Skin of body (tissue), 2 donors: ENCODE results near the gene MAPKBP1. TPM values are rescaled to one million over a fixed set of nuclear protein-coding genes. Genes with fewer than 3 reads are reported as not detected.
"Not testable (repeated sequence)": the region's sequence is repeated elsewhere in the genome, so short reads cannot be mapped to it uniquely, and the experiment has no call there.

Experiments
- DNase-seq: peaks from one replicate; lab custom pipeline; 2025; lab: John Stamatoyannopoulos, UW
- total RNA-seq: library from RNA; depleted of rRNA; stranded (reverse); fragments of >200 nt; gene quantifications from one replicate; pipeline ENCODE4 v1.2.3, GENCODE V29; 2014

Gene MAPKBP1, protein sequence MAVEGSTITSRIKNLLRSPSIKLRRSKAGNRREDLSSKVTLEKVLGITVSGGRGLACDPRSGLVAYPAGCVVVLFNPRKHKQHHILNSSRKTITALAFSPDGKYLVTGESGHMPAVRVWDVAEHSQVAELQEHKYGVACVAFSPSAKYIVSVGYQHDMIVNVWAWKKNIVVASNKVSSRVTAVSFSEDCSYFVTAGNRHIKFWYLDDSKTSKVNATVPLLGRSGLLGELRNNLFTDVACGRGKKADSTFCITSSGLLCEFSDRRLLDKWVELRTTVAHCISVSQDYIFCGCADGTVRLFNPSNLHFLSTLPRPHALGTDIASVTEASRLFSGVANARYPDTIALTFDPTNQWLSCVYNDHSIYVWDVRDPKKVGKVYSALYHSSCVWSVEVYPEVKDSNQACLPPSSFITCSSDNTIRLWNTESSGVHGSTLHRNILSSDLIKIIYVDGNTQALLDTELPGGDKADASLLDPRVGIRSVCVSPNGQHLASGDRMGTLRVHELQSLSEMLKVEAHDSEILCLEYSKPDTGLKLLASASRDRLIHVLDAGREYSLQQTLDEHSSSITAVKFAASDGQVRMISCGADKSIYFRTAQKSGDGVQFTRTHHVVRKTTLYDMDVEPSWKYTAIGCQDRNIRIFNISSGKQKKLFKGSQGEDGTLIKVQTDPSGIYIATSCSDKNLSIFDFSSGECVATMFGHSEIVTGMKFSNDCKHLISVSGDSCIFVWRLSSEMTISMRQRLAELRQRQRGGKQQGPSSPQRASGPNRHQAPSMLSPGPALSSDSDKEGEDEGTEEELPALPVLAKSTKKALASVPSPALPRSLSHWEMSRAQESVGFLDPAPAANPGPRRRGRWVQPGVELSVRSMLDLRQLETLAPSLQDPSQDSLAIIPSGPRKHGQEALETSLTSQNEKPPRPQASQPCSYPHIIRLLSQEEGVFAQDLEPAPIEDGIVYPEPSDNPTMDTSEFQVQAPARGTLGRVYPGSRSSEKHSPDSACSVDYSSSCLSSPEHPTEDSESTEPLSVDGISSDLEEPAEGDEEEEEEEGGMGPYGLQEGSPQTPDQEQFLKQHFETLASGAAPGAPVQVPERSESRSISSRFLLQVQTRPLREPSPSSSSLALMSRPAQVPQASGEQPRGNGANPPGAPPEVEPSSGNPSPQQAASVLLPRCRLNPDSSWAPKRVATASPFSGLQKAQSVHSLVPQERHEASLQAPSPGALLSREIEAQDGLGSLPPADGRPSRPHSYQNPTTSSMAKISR (N-terminal part only)
- 22.6 TPM for total RNA-seq

GRCh38 chr15:41774062-41774881 lies at the start of gene MAPKBP1:
TSS of gene MAPKBP1 (plus strand) at chr15:41774484. CDS start at chr15:41775276, 792 bp downstream.
- DNase-seq, result peak; percentile 98

DNA sequence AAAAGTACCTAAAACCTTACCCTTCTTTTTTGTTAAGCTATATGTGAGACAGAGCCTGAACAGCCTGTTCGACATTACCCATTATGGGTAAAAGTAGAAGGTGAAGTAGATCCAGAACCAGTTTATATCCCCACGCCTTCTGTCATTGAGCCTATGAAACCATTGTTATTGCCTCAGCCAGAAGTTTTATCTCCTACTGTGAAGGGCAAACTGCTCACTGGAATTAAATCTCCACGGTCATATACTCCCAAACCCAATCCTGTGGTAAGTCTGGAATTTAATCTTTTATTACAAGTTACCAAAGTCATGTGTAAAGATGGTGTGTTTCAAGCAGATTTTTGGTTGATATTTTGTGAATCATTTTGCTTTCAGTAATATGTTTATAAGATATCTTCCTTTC lies 47.1 kb upstream of the MAPKBP1 start:
- DNase-seq, result no peak

- not testable (repeated sequence) for DNase-seq
Measured at GRCh38 chr15:41728061-41728460, 46.2 kb upstream of the MAPKBP1 start.

DNA sequence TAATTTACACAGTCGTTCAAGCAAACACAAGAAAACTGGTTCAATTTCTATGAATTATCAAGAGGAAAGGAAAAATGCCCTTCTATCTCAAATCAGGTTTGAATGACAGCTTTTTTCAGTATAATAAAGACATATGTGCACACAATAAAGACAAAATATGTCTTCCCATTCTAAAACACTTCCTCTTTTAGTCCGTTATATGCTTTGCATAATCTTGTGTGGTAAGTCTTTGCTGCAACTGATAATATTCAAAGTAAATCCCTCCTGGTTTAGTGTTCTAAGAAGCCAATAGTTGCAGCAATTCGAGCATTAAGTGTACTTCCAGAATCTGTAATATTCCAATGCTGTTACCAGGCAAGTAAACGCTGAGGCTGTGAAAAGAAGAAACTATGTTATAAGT lies 43.7 kb upstream of the MAPKBP1 start:
- no peak for DNase-seq

DNA sequence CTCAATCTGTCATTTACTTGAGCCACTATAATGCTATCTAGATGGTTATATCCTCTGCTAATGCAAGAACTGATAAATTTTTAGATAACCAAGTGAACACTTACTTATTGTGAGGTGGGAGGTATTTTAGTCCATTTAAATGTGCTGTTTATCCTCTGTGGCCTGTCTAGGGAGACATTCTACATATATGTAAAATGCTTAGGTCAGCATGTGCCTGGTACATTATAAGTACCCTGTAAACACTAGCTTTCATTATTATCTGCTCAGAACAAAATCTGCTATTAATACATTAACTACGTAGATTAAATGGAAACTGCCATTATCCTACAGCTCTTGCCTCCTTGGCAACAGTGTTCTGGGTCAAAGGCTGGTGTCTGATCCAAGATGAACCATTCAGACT lies 41.8 kb upstream of the MAPKBP1 start:
- no peak for DNase-seq

DNA sequence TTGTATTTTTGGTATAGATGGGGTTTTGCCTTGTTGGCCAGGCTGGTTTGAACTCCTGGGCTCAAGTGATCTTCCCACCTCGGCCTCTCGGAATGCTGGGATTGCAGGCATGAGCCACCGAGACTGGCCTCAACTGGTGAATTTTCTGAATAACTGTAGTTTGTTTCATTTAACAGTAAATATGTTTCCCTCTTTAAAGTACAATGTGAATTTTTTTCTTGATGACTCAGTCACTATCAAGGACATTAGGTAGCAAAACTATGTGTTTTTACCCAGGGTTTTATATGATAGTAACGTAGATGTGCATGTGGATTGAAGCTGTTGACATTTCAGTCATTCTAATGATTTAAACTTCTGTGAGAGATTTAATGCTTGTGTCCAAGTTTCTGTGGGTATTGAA lies 40.2 kb upstream of the MAPKBP1 start:
- DNase-seq, result no peak

DNA sequence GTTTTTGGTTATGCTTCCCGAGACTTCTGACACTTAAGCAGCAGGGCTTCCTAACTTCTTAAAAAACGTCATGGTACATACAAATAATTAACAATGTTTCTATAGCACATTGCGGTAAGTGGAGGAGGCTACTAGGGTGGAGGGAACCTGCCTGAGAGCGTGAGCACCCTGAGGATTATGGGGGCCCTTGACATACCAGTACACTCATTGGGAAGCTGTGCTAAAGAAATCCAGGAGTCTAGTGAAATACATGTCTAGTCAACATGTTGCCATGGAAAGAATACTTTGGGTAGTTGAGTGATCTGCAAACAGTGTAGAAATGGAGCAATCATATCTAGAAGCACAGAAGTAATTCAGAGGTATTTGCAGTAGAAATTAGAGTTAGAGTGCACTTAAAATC lies 39.2 kb upstream of the MAPKBP1 start:
- no peak for DNase-seq

DNA sequence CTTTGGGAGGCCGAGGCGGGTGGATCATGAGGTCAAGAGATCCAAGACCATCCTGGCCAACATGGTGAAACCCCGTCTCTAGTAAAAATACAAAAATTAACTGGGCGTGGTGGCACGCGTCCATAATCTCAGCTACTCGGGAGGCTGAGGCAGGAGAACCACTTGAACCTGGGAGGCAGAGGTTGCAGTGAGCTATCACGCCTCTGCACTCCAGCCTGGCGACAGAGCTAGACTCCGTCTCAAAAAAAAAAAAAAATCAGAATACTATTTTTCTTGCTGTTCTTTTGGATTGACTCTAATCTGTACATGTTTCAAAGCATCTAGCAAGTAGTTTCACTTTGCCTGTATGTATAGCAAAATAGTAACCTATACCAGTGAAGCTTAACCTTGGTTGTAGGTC lies 38.8 kb upstream of the MAPKBP1 start:
- not testable (repeated sequence) for DNase-seq

DNA sequence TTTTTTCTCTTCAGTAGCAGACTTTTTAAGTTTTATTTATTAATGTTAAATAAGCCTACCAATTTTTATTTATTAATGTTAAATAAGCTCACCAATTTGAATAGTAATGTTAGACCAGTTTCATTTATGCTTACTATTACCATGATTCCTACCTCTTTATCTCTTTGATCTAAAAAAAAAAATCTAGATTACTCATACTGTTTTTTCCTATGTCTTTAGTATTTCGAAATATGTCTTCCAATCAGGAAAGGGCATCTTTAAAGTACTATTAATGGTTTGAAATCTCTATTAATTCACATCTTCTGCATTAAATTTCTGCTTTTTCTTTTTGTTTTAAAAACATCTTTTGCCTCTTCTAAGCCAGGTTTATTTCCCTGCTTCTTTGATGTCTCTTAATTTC lies 27.5 kb upstream of the MAPKBP1 start:
- no peak for DNase-seq

DNA sequence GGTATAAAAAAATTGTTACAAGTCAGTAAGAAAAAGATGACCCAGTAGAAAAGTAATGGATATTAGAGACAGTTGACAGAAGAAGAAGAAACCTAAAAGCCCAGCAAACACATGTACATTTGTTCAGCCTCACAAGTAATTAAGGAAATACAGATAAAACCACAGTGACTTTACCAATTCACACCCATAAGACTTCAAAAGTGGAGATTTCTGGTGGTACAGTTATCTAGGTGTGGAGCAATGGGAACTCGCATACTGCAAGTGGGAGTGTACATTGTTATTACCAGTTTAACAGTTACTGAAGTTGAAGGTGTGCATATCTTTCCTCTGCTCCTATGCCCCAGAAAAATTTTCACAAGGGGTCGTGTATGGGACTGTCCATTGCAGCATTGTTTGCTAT lies 18.1 kb upstream of the MAPKBP1 start:
- DNase-seq, result no peak

- peak; percentile 61 for DNase-seq
Measured at GRCh38 chr15:41772720-41773331, 1.5 kb upstream of the MAPKBP1 start.

GRCh38 chr15:41773332-41773728 lies 954 bp upstream of the MAPKBP1 start:
- DNase-seq, result no peak

DNA sequence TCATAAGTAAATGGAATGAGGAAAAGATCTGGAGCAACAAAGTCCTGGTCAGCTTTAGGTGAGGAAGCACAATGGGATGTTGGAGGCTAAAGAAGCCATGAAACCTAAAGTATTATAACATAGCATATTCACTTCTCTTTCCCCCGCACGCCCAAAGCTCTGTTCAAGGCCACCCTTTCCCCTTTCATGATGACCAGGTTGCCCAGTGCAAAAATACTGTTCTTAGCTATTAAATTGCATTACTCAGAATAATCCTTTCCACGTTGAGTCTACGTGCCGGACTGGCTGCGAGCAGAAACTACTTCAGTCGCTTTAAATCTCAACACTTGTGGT lies 589 bp upstream of the MAPKBP1 start:
- no peak for DNase-seq

DNA sequence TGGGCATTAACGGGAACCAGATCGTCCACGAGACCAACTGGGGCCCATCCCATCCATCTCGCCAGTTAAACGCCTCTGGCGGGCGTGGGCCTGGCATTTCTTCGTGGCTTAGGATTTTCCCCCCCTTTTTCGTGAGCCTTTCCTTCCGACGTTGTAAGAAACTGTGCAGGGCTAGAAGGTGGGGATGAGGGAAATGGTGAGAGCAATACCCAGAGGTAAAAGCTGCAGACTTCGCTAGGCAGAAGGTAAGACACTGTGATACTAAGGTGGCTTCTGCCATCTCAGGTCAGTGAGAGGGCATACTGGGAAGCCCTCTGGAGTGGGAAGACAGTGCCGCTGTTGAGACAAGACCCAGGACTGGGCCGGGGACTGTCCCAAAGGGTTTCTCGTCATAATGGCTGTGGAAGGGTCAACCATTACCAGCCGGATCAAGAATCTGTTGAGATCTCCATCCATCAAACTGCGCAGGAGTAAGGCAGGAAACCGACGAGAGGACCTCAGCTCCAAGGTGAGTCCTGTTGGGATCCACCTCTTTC lies 666 bp downstream of the MAPKBP1 start:
- no peak for DNase-seq

DNA sequence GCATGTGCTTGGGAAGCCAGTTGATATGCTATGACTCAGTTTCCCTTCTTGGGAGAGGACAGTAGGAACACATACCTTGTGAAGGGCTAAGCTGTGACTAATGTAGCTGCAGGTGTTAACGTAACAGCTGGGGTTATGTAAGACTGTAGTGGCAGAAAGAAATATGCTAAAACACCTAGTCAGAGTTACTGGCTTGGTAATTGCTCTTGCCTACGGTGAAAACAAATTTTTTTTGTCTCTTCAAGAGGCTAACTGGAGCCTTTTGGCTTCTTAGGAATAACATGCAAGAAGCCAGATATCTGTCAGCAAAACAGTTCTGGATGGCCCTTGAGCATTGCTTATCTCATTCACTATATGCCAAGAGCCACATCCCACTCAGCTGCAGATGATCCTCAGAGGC lies 1.4 kb downstream of the MAPKBP1 start:
- no peak for DNase-seq

DNA sequence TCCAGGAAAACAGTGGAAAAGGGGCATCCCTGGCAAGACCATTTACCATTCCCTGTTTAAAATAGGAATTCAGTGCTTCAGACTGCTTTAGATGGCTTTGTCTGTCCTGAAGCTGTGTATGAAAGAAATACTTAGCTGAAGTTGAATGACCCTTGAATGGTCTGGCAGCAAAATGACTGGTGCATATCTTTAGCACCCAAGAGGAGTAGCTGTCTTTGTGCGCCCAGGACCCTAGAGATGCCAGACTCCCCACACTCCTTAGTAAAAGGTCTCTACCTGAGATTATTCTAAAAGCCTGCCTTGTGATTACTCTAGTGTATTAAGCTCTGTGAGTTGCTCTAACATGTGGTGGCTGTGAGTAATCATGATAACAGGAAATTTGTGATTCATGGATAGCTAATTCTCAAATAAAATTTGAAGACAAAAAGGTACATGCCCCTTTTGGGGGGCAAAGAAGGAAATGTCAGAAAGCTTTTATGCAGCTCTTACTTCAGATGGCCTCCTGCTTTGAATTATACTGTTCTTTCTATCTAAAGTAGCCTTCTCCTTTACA lies 3.2 kb downstream of the MAPKBP1 start:
- no peak for DNase-seq

- DNase-seq, result no peak
Measured at GRCh38 chr15:41778521-41778920, 4.2 kb downstream of the MAPKBP1 start.

DNA sequence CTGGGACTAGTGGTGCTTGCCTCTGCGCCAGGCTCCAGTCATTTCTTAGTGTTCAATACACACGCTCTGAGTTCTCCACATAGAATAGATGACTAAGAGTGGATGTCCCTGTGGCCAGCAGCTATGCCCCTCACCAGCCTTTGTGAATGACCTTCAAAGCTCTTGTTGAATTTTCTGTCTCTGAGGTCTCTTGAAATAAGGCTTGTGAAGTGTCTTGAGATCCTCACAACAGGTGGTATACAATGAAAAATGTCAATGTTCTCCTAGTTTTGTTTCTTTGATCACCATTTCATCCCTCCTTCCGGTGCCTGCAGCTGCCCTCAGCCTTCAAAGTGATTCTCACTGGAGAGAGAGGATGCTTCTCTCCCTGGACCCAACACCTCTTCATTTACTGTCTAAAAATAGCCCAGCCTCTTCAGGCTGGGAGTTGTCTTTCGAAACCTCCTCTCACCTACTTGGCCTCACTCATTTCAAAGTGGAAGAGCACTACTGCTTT lies 5.4 kb downstream of the MAPKBP1 start:
- no peak for DNase-seq

DNA sequence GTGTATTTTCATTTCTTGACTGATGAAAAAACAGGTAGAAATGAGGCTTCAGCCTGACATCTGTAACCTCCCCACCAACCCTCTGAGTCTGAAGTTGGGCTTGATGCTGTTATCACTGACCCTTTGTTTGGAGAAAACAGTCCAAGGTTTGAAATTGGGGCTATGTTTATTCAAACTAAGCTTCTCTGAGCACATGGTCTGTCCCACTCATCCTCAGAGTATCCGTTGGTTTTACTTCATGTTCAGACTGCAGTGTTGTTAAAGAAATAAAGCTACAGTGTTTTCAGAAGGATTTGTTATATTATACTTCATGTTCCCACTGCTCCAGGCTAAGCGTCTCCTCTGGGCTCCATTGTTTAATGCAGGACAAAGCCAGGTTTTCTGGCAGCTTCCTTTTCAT lies 6.0 kb downstream of the MAPKBP1 start:
- DNase-seq, result no peak

DNA sequence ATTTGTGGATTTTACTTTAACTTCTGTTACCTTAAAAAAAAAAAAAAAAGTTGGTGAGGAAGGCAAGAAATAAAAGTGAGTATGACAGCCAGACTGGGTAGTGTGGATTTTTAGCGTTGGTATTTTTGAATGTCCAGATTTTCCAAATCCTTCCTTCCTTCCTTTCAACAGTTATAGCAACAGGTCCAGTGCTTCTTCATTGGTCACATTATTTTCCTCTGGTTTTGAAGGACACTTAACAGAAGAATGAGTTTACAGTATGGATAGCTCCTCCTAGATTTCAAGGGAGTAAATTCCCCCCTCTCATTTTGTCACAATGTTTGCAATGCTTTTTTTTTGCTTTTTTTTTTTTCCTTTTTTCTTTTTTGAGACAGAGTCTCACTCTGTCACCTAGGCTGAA lies 6.4 kb downstream of the MAPKBP1 start:
- DNase-seq, result no peak
